ENCODE results near the gene HVCN1.

DNA sequence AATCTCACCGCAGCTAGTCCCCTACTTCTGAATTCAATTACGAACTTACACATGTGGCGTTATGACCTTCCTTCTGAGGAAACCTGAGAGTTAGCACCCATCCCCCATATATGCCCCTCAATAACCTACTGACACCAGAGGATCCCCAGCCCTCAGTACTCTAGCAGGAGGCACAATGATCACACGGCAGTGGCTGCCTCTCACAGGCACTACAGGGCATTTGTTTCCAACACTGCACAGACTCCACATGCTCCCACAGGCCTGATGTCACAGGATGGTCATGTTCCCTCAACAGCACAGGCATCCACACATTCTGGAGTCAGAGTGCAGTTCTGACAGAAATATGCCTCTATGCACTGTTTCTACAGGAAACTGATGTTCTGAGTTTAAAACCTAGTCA, 36.4 kb upstream of the HVCN1 start:
- TF ChIP-seq NR2F6 (IDR thresholded peaks at IDR 0.05), result no peak
- TF ChIP-seq NR2F6 (CRISPR knock-in tag; IDR thresholded peaks at IDR 0.05), result no peak
- TF ChIP-seq, protein P1, sequence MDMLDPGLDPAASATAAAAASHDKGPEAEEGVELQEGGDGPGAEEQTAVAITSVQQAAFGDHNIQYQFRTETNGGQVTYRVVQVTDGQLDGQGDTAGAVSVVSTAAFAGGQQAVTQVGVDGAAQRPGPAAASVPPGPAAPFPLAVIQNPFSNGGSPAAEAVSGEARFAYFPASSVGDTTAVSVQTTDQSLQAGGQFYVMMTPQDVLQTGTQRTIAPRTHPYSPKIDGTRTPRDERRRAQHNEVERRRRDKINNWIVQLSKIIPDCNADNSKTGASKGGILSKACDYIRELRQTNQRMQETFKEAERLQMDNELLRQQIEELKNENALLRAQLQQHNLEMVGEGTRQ (IDR thresholded peaks at IDR 0.05; ENCODE audit: low read depth, low read length), result no peak
- TF ChIP-seq, protein P1 (CRISPR knock-in tag; IDR thresholded peaks at IDR 0.05; ENCODE audit: borderline replicate concordance), result no peak
- TF ChIP-seq FOXA1 (IDR thresholded peaks at IDR 0.05), result no peak
- TF ChIP-seq FOXA1 (CRISPR knock-in tag; IDR thresholded peaks at IDR 0.05), result no peak
- no peak for TF ChIP-seq SP1 (IDR thresholded peaks at IDR 0.05)
- no peak for TF ChIP-seq SP1 (CRISPR knock-in tag; IDR thresholded peaks at IDR 0.05)
- TF ChIP-seq, protein P2, sequence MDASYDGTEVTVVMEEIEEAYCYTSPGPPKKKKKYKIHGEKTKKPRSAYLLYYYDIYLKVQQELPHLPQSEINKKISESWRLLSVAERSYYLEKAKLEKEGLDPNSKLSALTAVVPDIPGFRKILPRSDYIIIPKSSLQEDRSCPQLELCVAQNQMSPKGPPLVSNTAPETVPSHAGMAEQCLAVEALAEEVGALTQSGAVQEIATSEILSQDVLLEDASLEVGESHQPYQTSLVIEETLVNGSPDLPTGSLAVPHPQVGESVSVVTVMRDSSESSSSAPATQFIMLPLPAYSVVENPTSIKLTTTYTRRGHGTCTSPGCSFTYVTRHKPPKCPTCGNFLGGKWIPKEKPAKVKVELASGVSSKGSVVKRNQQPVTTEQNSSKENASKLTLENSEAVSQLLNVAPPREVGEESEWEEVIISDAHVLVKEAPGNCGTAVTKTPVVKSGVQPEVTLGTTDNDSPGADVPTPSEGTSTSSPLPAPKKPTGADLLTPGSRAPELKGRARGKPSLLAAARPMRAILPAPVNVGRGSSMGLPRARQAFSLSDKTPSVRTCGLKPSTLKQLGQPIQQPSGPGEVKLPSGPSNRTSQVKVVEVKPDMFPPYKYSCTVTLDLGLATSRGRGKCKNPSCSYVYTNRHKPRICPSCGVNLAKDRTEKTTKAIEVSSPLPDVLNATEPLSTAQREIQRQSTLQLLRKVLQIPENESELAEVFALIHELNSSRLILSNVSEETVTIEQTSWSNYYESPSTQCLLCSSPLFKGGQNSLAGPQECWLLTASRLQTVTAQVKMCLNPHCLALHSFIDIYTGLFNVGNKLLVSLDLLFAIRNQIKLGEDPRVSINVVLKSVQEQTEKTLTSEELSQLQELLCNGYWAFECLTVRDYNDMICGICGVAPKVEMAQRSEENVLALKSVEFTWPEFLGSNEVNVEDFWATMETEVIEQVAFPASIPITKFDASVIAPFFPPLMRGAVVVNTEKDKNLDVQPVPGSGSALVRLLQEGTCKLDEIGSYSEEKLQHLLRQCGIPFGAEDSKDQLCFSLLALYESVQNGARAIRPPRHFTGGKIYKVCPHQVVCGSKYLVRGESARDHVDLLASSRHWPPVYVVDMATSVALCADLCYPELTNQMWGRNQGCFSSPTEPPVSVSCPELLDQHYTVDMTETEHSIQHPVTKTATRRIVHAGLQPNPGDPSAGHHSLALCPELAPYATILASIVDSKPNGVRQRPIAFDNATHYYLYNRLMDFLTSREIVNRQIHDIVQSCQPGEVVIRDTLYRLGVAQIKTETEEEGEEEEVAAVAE (CRISPR knock-in tag; IDR thresholded peaks at IDR 0.05; ENCODE audit: borderline replicate concordance), result no peak
